ENCODE measurements around the gene SLC22A15. TPM values are rescaled to one million over a fixed set of nuclear protein-coding genes. Genes with fewer than 3 reads are reported as not detected.
"Not testable (repeated sequence)": the region's sequence is repeated elsewhere in the genome, so short reads cannot be mapped to it uniquely, and the experiment has no call there.

SLC22A15 gene
- total RNA-seq, 6 experiments from 2014 or later, result 3.2 to 5.9 (median 4.1) TPM

DNA sequence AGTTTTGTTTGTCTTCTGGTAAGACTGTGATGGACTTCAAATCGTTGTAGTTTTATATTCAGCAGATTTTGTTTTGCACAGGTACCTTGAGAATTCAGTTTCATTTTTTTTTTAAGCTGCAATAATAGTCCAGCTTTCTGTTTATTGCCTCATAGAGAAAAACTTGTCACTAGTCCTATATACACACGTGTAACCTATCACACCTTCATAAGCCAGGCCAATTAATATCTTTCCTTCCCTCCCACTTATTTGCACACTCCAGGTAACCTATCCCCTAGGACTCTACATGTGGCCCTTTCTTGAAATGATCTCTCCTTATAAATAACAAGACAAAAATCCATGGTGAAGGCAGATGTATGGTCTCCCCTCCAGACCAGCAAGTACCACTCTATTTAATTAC is 62.4 kb downstream of the SLC22A15 start:
- Mint-ChIP-seq H3K27me3 (ENCODE audit: insufficient read depth) (no peaks in the 10 kb centered on the region), H3K9me3 (no peaks in the 10 kb centered on the region), H3K4me1 (ENCODE audit: low read depth) (no peaks in the 10 kb centered on the region), H3K36me3 (ENCODE audit: low read depth) (peaks cover 25% of the 10 kb centered on the region), H3K27ac (no peak overlapping the region), H3K4me3 (no peak overlapping the region)
- TF ChIP-seq, protein P1, sequence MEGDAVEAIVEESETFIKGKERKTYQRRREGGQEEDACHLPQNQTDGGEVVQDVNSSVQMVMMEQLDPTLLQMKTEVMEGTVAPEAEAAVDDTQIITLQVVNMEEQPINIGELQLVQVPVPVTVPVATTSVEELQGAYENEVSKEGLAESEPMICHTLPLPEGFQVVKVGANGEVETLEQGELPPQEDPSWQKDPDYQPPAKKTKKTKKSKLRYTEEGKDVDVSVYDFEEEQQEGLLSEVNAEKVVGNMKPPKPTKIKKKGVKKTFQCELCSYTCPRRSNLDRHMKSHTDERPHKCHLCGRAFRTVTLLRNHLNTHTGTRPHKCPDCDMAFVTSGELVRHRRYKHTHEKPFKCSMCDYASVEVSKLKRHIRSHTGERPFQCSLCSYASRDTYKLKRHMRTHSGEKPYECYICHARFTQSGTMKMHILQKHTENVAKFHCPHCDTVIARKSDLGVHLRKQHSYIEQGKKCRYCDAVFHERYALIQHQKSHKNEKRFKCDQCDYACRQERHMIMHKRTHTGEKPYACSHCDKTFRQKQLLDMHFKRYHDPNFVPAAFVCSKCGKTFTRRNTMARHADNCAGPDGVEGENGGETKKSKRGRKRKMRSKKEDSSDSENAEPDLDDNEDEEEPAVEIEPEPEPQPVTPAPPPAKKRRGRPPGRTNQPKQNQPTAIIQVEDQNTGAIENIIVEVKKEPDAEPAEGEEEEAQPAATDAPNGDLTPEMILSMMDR (IDR thresholded peaks at IDR 0.05), result no peak
- no peak for DNase-seq

GRCh38 chr1:116044071-116044470 is 67.8 kb downstream of the SLC22A15 start:
- no peaks in the 10 kb centered on the region for H3K27me3 Mint-ChIP-seq (ENCODE audit: insufficient read depth)
- no peak overlapping the region for H3K4me3 Mint-ChIP-seq
- H3K4me1 Mint-ChIP-seq (ENCODE audit: low read depth), result no peaks in the 10 kb centered on the region
- TF ChIP-seq, protein P1 (IDR thresholded peaks at IDR 0.05), result no peak
- no peak overlapping the region for H3K27ac Mint-ChIP-seq
- peaks cover 52% of the 10 kb centered on the region for H3K36me3 Mint-ChIP-seq (ENCODE audit: low read depth)
- no peaks in the 10 kb centered on the region for H3K9me3 Mint-ChIP-seq
- DNase-seq, result no peak

GRCh38 chr1:116046933-116047332 is 70.6 kb downstream of the SLC22A15 start:
- H3K36me3 Mint-ChIP-seq (ENCODE audit: low read depth), result peaks cover 54% of the 10 kb centered on the region
- H3K4me3 Mint-ChIP-seq; H3K27ac Mint-ChIP-seq; DNase-seq; H3K27me3 Mint-ChIP-seq (ENCODE audit: insufficient read depth); H3K4me1 Mint-ChIP-seq (ENCODE audit: low read depth): not testable (repeated sequence)
- peaks cover 18% of the 10 kb centered on the region for H3K9me3 Mint-ChIP-seq

- H3K27ac Mint-ChIP-seq; DNase-seq; H3K27me3 Mint-ChIP-seq (ENCODE audit: insufficient read depth); H3K4me3 Mint-ChIP-seq; H3K4me1 Mint-ChIP-seq (ENCODE audit: low read depth): not testable (repeated sequence)
- H3K9me3 Mint-ChIP-seq, result peaks cover 19% of the 10 kb centered on the region
- H3K36me3 Mint-ChIP-seq (ENCODE audit: low read depth), result peaks cover 38% of the 10 kb centered on the region
Observed at GRCh38 chr1:116051896-116052295, 75.6 kb downstream of the SLC22A15 start.

DNA sequence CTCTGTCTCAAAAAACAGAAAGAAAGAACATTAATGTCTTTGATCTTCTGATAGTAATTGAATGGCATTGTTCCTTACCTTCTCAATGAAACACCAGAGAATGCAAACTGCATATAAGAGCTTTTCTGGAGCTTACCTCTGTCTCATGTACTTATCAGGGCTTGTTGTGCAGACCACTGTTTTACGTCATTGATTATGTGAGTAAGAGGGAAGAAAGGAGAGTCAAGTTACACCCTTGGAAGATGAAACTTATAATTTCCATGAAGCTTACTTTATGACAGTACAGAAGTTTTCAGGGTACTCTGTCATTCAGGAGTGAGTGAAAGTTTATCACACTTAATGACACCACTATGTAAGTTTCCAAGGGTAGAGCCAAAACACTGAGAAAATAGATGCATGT is 85.9 kb downstream of the SLC22A15 start:
- H3K4me1 Mint-ChIP-seq (ENCODE audit: low read depth), result peaks cover 25% of the 10 kb centered on the region
- peaks cover 42% of the 10 kb centered on the region for H3K36me3 Mint-ChIP-seq (ENCODE audit: low read depth)
- no peak for DNase-seq
- no peaks in the 10 kb centered on the region; the same call in 1 of the 2 replicates for H3K27me3 Mint-ChIP-seq (ENCODE audit: insufficient read depth)
- no peak overlapping the region for H3K4me3 Mint-ChIP-seq
- H3K27ac Mint-ChIP-seq, result no peak overlapping the region
- TF ChIP-seq, protein P1 (IDR thresholded peaks at IDR 0.05), result no peak
- H3K9me3 Mint-ChIP-seq, result peaks cover 8% of the 10 kb centered on the region; the same call in 1 of the 2 replicates

DNA sequence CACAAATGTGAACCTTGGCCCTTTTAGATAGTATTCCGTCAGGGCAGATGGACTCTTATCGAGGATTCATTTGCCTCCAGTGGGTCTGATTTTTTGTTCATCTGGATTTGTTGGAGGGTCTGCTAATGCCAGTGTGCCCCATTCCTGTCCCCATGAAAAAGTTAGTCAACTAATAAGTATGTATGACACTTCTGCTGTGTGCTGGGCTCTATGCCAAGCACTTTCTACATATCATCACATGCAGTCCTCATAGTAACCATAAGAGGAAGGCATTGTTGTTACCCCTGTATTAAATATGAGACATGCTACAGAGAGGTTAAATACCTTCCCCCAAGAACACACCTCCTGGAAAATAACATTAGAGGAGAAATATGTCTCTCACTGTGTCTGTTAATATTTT is 88.3 kb downstream of the SLC22A15 start:
- H3K4me1 Mint-ChIP-seq (ENCODE audit: low read depth), result peaks cover 42% of the 10 kb centered on the region
- TF ChIP-seq, protein P1 (IDR thresholded peaks at IDR 0.05), result no peak
- H3K27me3 Mint-ChIP-seq (ENCODE audit: insufficient read depth), result no peaks in the 10 kb centered on the region; the same call in 1 of the 2 replicates
- DNase-seq, result peak; percentile 32
- peaks cover 38% of the 10 kb centered on the region for H3K36me3 Mint-ChIP-seq (ENCODE audit: low read depth)
- no peak overlapping the region for H3K4me3 Mint-ChIP-seq
- H3K27ac Mint-ChIP-seq, result peak overlapping the region; percentile 29; the same call in 1 of the 2 replicates
- H3K9me3 Mint-ChIP-seq, result no peaks in the 10 kb centered on the region
